ENCODE results near the gene ARHGAP23.

The ARHGAP23 gene

DNA sequence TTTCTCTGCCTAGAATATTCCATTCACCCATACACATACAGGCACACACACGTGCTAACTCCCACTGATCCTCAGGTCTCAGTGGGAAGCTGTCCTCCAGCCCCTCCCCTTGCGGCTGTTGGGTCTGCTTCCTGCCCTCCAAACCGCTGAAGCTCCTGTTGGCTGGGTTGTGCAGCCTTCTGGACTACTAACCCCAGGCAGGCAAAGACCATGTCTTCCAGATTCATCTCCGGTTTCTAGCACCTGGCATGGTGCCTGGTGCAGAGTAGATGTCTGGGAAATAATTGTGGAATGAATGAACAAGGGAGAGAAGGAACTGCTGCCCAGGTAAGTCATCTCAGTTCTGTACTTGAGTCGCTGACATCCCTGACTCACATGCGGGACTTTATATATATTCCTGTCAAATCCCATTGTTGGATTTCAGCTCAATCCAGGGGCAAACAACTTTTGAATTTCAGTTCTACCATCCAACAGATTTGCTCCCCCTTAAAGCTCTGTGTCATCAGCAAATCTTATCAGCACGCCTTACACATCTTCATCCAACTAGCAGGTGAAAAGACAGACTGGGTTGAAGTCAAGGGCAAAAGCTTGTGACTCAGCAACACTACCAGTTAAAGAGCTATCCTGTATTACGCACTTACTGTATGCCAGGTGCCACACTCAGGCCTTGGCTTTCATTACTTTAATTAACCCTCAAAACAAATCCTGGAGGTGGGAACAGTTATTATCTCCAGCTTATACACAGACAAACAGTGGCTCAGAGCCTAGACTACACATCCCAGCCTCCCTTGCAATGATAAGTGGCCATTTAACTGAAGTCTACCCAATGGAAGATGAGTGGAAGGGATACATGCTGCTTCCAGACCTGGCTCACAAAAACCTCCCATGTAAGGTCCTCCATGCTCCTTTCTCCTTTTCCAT lies 126.4 kb downstream of the ARHGAP23 start:
- Histone ChIP-seq H3K36me3 (ENCODE audit: insufficient read depth) (no peaks in the 10 kb centered on the region), H3K4me1 (ENCODE audit: low read depth, poor library complexity, severe bottlenecking) (peaks cover 7% of the 10 kb centered on the region), H3K4me3 (IDR thresholded peaks at IDR 0.05; ENCODE audit: insufficient read depth, low read depth, low read length) (no peak overlapping the region), H3K27me3 (ENCODE audit: insufficient read depth, low read depth) (peaks cover 14% of the 10 kb centered on the region; the same call in 1 of the 2 replicates), H3K27ac (no peak overlapping the region), H3K79me2 (ENCODE audit: insufficient read depth, low read depth) (no peaks in the 10 kb centered on the region), H2AFZ (ENCODE audit: low read depth) (no peak overlapping the region), H3K9ac (no peak overlapping the region), H4K20me1 (ENCODE audit: insufficient read depth) (no peaks in the 10 kb centered on the region), H3K4me2 (no peak overlapping the region)
- TF ChIP-seq, protein P1, sequence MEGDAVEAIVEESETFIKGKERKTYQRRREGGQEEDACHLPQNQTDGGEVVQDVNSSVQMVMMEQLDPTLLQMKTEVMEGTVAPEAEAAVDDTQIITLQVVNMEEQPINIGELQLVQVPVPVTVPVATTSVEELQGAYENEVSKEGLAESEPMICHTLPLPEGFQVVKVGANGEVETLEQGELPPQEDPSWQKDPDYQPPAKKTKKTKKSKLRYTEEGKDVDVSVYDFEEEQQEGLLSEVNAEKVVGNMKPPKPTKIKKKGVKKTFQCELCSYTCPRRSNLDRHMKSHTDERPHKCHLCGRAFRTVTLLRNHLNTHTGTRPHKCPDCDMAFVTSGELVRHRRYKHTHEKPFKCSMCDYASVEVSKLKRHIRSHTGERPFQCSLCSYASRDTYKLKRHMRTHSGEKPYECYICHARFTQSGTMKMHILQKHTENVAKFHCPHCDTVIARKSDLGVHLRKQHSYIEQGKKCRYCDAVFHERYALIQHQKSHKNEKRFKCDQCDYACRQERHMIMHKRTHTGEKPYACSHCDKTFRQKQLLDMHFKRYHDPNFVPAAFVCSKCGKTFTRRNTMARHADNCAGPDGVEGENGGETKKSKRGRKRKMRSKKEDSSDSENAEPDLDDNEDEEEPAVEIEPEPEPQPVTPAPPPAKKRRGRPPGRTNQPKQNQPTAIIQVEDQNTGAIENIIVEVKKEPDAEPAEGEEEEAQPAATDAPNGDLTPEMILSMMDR (conservative IDR thresholded peaks at IDR 0.05; ENCODE audit: low read depth, low read length) = no peak

DNA sequence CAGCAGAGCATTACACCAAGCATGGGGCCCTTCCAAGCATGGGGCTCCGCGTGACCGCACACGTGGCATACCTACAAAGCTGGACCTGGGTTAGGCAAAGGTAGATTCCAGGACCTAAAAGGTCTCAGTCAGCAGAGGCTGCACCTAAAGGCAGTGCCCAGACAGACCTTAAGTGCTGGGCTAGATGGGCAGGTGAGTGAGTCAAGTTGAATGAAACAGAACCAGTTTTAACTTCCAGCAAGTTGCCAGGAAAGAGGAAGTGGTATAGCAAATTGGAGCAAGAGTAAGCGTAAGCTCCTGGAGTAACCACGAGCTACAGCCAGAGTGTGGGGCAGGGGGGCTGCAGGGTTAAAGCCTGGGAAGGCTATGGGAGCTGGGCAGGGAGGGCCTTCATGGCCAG lies 128.0 kb downstream of the ARHGAP23 start:
- H3K27ac ChIP-seq = no peak overlapping the region
- peaks cover 14% of the 10 kb centered on the region for H3K4me1 ChIP-seq (ENCODE audit: low read depth, poor library complexity, severe bottlenecking)
- TF ChIP-seq, protein P1 (conservative IDR thresholded peaks at IDR 0.05; ENCODE audit: low read depth, low read length) = no peak
- H4K20me1 ChIP-seq (ENCODE audit: insufficient read depth) = no peaks in the 10 kb centered on the region
- no peaks in the 10 kb centered on the region for H3K36me3 ChIP-seq (ENCODE audit: insufficient read depth)
- no peak overlapping the region for H3K4me2 ChIP-seq
- H3K79me2 ChIP-seq (ENCODE audit: insufficient read depth, low read depth) = no peaks in the 10 kb centered on the region
- H3K27me3 ChIP-seq (ENCODE audit: insufficient read depth, low read depth) = peaks cover 9% of the 10 kb centered on the region; the same call in 1 of the 2 replicates
- H3K4me3 ChIP-seq (IDR thresholded peaks at IDR 0.05; ENCODE audit: insufficient read depth, low read depth, low read length) = no peak overlapping the region
- no peak overlapping the region for H3K9ac ChIP-seq
- no peak overlapping the region for H2AFZ ChIP-seq (ENCODE audit: low read depth)

DNA sequence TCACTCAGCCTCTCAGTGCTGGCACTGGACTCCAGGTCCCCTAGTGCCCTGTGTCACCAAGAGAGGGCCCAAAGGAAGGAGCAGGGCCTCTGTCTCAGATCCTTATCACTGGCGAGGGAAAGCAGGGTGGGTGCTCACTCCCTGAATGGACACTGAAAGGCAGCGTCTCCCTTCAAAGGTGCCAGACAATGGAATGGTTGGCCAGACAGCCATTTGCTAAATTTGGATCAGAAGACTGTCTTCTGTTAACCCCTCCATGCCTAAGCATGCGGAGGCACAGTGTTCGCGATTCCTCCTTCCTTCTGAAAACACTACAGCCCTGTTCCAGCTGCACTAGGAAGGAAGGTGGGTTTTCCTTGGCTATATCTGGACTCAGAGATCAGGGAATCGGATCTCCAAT lies 129.1 kb downstream of the ARHGAP23 start:
- Histone ChIP-seq H4K20me1 (ENCODE audit: insufficient read depth) (no peaks in the 10 kb centered on the region), H3K79me2 (ENCODE audit: insufficient read depth, low read depth) (no peaks in the 10 kb centered on the region), H3K27ac (no peak overlapping the region), H3K4me3 (IDR thresholded peaks at IDR 0.05; ENCODE audit: insufficient read depth, low read depth, low read length) (no peak overlapping the region), H3K9ac (no peak overlapping the region), H3K4me2 (peak overlapping the region; percentile 49; the same call in 1 of the 2 replicates), H2AFZ (ENCODE audit: low read depth) (peak overlapping the region; percentile 97; the same call in 1 of the 2 replicates), H3K4me1 (ENCODE audit: low read depth, poor library complexity, severe bottlenecking) (peaks cover 14% of the 10 kb centered on the region), H3K36me3 (ENCODE audit: insufficient read depth) (no peaks in the 10 kb centered on the region), H3K27me3 (ENCODE audit: insufficient read depth, low read depth) (peaks cover 12% of the 10 kb centered on the region; the same call in 1 of the 2 replicates)
- TF ChIP-seq, protein P1 (conservative IDR thresholded peaks at IDR 0.05; ENCODE audit: low read depth, low read length) = no peak

DNA sequence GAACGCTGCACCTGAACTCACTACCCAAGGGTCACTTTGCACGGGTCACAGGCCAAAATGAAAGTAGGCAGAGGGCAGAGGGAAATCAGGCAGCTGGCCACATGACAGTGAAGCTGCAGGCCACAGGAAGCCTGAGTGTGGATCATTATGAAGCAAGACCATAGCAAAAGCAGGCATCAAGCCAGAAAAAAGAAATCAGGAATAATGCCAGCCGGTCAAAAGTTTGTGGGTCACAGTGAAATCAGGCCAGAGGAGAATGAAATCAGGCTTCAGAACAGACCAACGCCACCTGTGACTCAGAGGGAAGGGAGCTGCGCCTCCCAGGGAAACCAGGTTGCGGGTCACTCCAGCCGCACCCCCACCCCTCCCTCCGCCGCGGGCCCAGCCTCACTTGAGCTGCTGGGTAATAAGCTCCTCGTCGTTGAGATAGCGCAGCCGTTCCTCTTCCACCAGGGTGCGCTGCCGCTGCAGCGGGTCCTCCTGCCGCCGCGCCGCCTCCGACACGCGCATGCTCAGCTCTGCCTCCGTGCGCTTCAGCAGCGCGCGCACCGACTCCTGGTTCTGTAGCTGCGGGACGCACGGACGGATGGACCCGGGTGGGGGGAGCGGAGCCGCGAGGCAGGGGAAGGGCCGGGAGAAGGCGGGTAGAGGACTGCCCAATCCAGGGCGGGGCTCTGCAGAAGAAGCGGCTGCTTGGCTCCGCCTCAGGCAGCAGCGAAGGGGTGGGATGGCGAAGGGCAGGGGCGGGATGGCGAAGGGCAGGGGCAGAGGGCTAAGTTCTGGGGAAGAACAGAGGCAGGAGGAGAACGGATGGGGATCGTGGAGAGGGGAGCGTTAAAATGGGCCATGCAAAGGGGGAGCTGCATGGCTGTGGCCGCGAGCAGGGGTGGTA lies 129.8 kb downstream of the ARHGAP23 start:
- no peaks in the 10 kb centered on the region for H3K36me3 ChIP-seq (ENCODE audit: insufficient read depth)
- H4K20me1 ChIP-seq (ENCODE audit: insufficient read depth) = no peaks in the 10 kb centered on the region
- H3K4me1 ChIP-seq (ENCODE audit: low read depth, poor library complexity, severe bottlenecking) = peaks cover 14% of the 10 kb centered on the region
- no peak overlapping the region for H3K9ac ChIP-seq
- TF ChIP-seq, protein P1 (conservative IDR thresholded peaks at IDR 0.05; ENCODE audit: low read depth, low read length) = peak; percentile 70
- H3K4me2 ChIP-seq = peak overlapping the region; percentile 98
- no peaks in the 10 kb centered on the region for H3K79me2 ChIP-seq (ENCODE audit: insufficient read depth, low read depth)
- no peak overlapping the region for H3K4me3 ChIP-seq (IDR thresholded peaks at IDR 0.05; ENCODE audit: insufficient read depth, low read depth, low read length)
- H3K27ac ChIP-seq = no peak overlapping the region
- peak overlapping the region; percentile 97 for H2AFZ ChIP-seq (ENCODE audit: low read depth)
- peaks cover 19% of the 10 kb centered on the region for H3K27me3 ChIP-seq (ENCODE audit: insufficient read depth, low read depth)
